Fibroblast of lung (primary cell): ENCODE measurements around the gene SLC39A5. TPM values are rescaled to one million over a fixed set of nuclear protein-coding genes. Genes with fewer than 3 reads are reported as not detected.
"Not testable (repeated sequence)": the region's sequence is repeated elsewhere in the genome, so short reads cannot be mapped to it uniquely, and the experiment has no call there.

Experiments
- DNase-seq, 2 donors: peaks; one replicate each; pipeline versions ENCODE4 v3.0.0 to v3.0.0-alpha.2; 2010; ENCODE audit warnings: low read depth in 2 of 2
- H2AFZ ChIP-seq: 2 replicates; pipeline ENCODE4 v1.5.1; 2012; ENCODE audit warnings: low read length, control low read depth, inconsistent platforms
- H3K27ac ChIP-seq: 2 replicates; pipeline ENCODE4 v1.5.1; 2011; ENCODE audit warnings: low read length, control low read depth; ENCODE audit not compliant: insufficient read depth
- H3K27me3 ChIP-seq: 2 replicates; pipeline ENCODE4 v1.5.1; 2011; ENCODE audit warnings: mild to moderate bottlenecking, low read length; ENCODE audit not compliant: control insufficient read depth, insufficient read depth
- H3K36me3 ChIP-seq: 2 replicates; pipeline ENCODE4 v1.5.1; 2011; ENCODE audit warnings: low read length; ENCODE audit not compliant: control insufficient read depth, insufficient read depth
- H3K4me1 ChIP-seq: 2 replicates; pipeline ENCODE4 v1.5.1; 2011; ENCODE audit warnings: low read length; ENCODE audit not compliant: control insufficient read depth, insufficient read depth; ENCODE audit errors: extremely low read depth
- H3K4me2 ChIP-seq: 2 replicates; pipeline ENCODE4 v1.5.1; 2011; ENCODE audit warnings: low read length, control low read depth; ENCODE audit not compliant: insufficient read depth; ENCODE audit errors: extremely low read depth
- H3K4me3 ChIP-seq, 4 experiments: fragments of 200-600 bp in 1 of 4; sonication (generic) in 1 of 4; replicated peaks in 1 of 4; 2 replicates each; pipeline ENCODE4 v1.5.1; 2011 to 2016; ENCODE audit warnings: low read length in 4 of 4, low read depth in 3 of 4, mild to moderate bottlenecking in 3 of 4, control low read depth in 2 of 4, inconsistent platforms in 1 of 4, mixed read lengths in 1 of 4; ENCODE audit not compliant: insufficient read depth in 1 of 4; ENCODE audit errors: control extremely low read depth in 1 of 4
- H3K79me2 ChIP-seq: 2 replicates; pipeline ENCODE4 v1.5.1; 2012; ENCODE audit warnings: mild to moderate bottlenecking, low read length, inconsistent platforms; ENCODE audit not compliant: control insufficient read depth, insufficient read depth
- H3K9ac ChIP-seq: 2 replicates; pipeline ENCODE4 v1.5.1; 2011; ENCODE audit warnings: mild to moderate bottlenecking, low read length, control low read depth; ENCODE audit not compliant: insufficient read depth
- H3K9me3 ChIP-seq: 2 replicates; pipeline ENCODE4 v1.5.1; 2012; ENCODE audit warnings: low read depth, low read length; ENCODE audit not compliant: control insufficient read depth, insufficient read depth
- H4K20me1 ChIP-seq: 2 replicates; pipeline ENCODE4 v1.5.1; 2011; ENCODE audit warnings: low read length; ENCODE audit not compliant: control insufficient read depth, insufficient read depth; ENCODE audit errors: extremely low read depth
- CTCF ChIP-seq, 2 donors: IDR thresholded peaks in 1 of 2; conservative IDR thresholded peaks in 1 of 2; 1 replicate in 1 of 2; 2 replicates in 1 of 2; pipeline ENCODE4 v1.5.1; 2011 to 2012; ENCODE audit warnings: low read length in 2 of 2, control low read depth in 1 of 2, inconsistent platforms in 1 of 2, low read depth in 1 of 2, mild to moderate bottlenecking in 1 of 2
- EZH2 ChIP-seq: IDR thresholded peaks from 2 replicates; pipeline ENCODE4 v1.5.1; 2012; ENCODE audit warnings: low read length, control low read depth, mild to moderate bottlenecking; ENCODE audit errors: missing control alignments
- polyA plus RNA-seq, 2 donors: library from polyadenylated mRNA; depleted of rRNA in 1 of 2; stranded (reverse) in 1 of 2; unstranded in 1 of 2; fragments of >200 nt; gene quantifications; 2 replicates each; pipeline ENCODE4 v1.2.1, GENCODE V29; 2011 to 2012; ENCODE audit warnings: missing spikeins in 1 of 2
- total RNA-seq: library from RNA; depleted of rRNA; stranded (reverse); fragments of >200 nt; gene quantifications from 2 replicates; pipeline ENCODE4 v1.2.1, GENCODE V29; 2014

Gene SLC39A5
- total and polyA plus RNA-seq, 2 donors (not counting 1 experiment from before 2014, with no cell fraction given): not detected

GRCh38 chr12:56282030-56282429 is 52.2 kb downstream of the SLC39A5 start:
- TF ChIP-seq CTCF (conservative IDR thresholded peaks at IDR 0.05 in 1 of 2, IDR thresholded peaks at IDR 0.05 in 1 of 2; ENCODE audit: low read depth in 1 of 2, low read length in 2 of 2): no peak
- TF ChIP-seq EZH2: no peak
- Histone ChIP-seq H3K27me3 (no peaks in the 10 kb centered on the region), H3K79me2 (no peaks in the 10 kb centered on the region), H3K4me3 (no peak overlapping the region), H3K4me2 (no peak overlapping the region), H3K27ac (no peak overlapping the region), H2AFZ (no peak overlapping the region), H3K36me3 (peaks cover 13% of the 10 kb centered on the region), H4K20me1 (no peaks in the 10 kb centered on the region), H3K9ac (no peak overlapping the region), H3K4me1 (no peaks in the 10 kb centered on the region), H3K9me3 (no peaks in the 10 kb centered on the region)
- DNase-seq: no peak

DNA sequence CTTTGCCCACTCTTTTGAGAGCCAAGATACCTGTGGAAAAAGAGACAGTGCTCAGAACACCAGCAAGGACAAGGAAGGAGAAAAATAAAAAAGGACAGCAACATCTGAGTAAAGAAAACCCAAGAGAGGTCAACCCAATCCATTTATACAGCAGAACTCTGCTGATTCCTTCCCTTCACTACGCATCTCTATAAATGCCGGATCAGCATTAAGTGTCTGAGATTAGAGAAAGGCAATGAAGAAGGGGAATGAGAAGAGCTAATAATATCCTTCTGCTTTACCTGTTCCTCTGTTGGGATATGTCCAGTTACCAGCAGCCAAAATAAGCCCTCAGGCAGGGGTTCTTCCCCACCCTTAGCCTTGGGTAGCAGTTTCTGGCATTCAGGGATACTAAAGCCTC is 52.7 kb downstream of the SLC39A5 start:
- no peaks in the 10 kb centered on the region for H3K9me3 ChIP-seq
- H4K20me1 ChIP-seq: no peaks in the 10 kb centered on the region
- DNase-seq: no peak
- no peak overlapping the region for H3K4me3 ChIP-seq
- H2AFZ ChIP-seq: no peak overlapping the region
- no peak overlapping the region for H3K4me2 ChIP-seq
- TF ChIP-seq EZH2 (no peak), CTCF (conservative IDR thresholded peaks at IDR 0.05 in 1 of 2, IDR thresholded peaks at IDR 0.05 in 1 of 2; ENCODE audit: low read depth in 1 of 2, low read length in 2 of 2) (no peak)
- H3K4me1 ChIP-seq: no peaks in the 10 kb centered on the region
- no peaks in the 10 kb centered on the region for H3K27me3 ChIP-seq
- H3K36me3 ChIP-seq: peaks cover 13% of the 10 kb centered on the region
- no peak overlapping the region for H3K27ac ChIP-seq
- no peak overlapping the region for H3K9ac ChIP-seq
- no peaks in the 10 kb centered on the region for H3K79me2 ChIP-seq

- not testable (repeated sequence) for H4K20me1 ChIP-seq, H3K9me3 ChIP-seq, H3K27ac ChIP-seq, H3K4me3 ChIP-seq, H3K27me3 ChIP-seq, H3K4me1 ChIP-seq, H2AFZ ChIP-seq, DNase-seq, H3K4me2 ChIP-seq, H3K9ac ChIP-seq
- Histone ChIP-seq H3K36me3 (peaks cover 13% of the 10 kb centered on the region), H3K79me2 (peaks cover 12% of the 10 kb centered on the region)
Measured at GRCh38 chr12:56284263-56284662, 54.4 kb downstream of the SLC39A5 start.
